HepG2 (cell line): ENCODE measurements around the gene CACNG7. TPM values are rescaled to one million over a fixed set of nuclear protein-coding genes. Genes with fewer than 3 reads are reported as not detected.

Experiments
- CCDC6 ChIP-seq: sonication (generic); formaldehyde crosslinking; IDR thresholded peaks from 2 replicates; pipeline ENCODE4 v1.8.1; 2022; ENCODE audit warnings: mild to moderate bottlenecking, missing genetic modification reagents, moderate library complexity
- DRAP1 ChIP-seq: IDR thresholded peaks from 2 replicates; pipeline ENCODE4 v1.6.1; 2016; ENCODE audit warnings: missing genetic modification reagents, missing compliant biosample characterization
- FOSL1 ChIP-seq: sonication (generic); formaldehyde crosslinking; IDR thresholded peaks from 2 replicates; pipeline ENCODE4 v1.9.0; 2021; ENCODE audit warnings: missing genetic modification reagents, borderline replicate concordance
- IRF2 ChIP-seq: IDR thresholded peaks from 2 replicates; pipeline ENCODE4 v1.6.1; 2018; ENCODE audit warnings: missing genetic modification reagents, missing compliant biosample characterization
- JUND ChIP-seq: sonication (generic); formaldehyde crosslinking; IDR thresholded peaks from 2 replicates; pipeline ENCODE4 v1.8.0; 2022; ENCODE audit warnings: mild to moderate bottlenecking, missing genetic modification reagents
- KDM6A ChIP-seq: IDR thresholded peaks from 2 replicates; pipeline ENCODE4 v1.6.1; 2016; ENCODE audit warnings: low read depth
- KLF6 ChIP-seq: IDR thresholded peaks from 2 replicates; pipeline ENCODE4 v1.8.0; 2016; ENCODE audit warnings: missing biosample characterization, missing genetic modification reagents
- MATR3 ChIP-seq: sonication (generic); formaldehyde crosslinking; IDR thresholded peaks from 2 replicates; pipeline ENCODE4 v1.4.0; 2020; ENCODE audit warnings: missing genetic modification reagents
- RCOR2 ChIP-seq: IDR thresholded peaks from 2 replicates; pipeline ENCODE4 v1.6.1; 2016; ENCODE audit warnings: missing biosample characterization, missing genetic modification reagents
- REST ChIP-seq, 2 experiments: IDR thresholded peaks; 2 replicates each; pipeline ENCODE4 v1.6.1; 2011 to 2012; ENCODE audit warnings: low read length in 2 of 2, borderline replicate concordance in 1 of 2, low read depth in 1 of 2, mild to moderate bottlenecking in 1 of 2, moderate library complexity in 1 of 2
- SMC3 ChIP-seq: IDR thresholded peaks from 2 replicates; pipeline ENCODE4 v1.6.1; 2011; ENCODE audit warnings: low read length, improper control_type of control experiment
- ZNF17 ChIP-seq: sonication (generic); formaldehyde crosslinking; IDR thresholded peaks from 2 replicates; pipeline ENCODE4 v1.5.0; 2020; ENCODE audit warnings: mild to moderate bottlenecking, missing genetic modification reagents
- ZNF331 ChIP-seq: sonication (generic); formaldehyde crosslinking; IDR thresholded peaks from 2 replicates; pipeline ENCODE4 v1.4.0; 2020; ENCODE audit warnings: missing genetic modification reagents
- ZNF543 ChIP-seq: sonication (generic); formaldehyde crosslinking; IDR thresholded peaks from 2 replicates; pipeline ENCODE4 v1.4.0; 2020; ENCODE audit warnings: mild to moderate bottlenecking, missing genetic modification reagents
- ZNF652 ChIP-seq: IDR thresholded peaks from 2 replicates; pipeline ENCODE4 v1.6.1; 2016; ENCODE audit warnings: low read depth, borderline replicate concordance
- ZNF709 ChIP-seq: sonication (generic); formaldehyde crosslinking; IDR thresholded peaks from 2 replicates; pipeline ENCODE4 v1.5.0; 2020; ENCODE audit warnings: mild to moderate bottlenecking, missing genetic modification reagents
- ZNF782 ChIP-seq: sonication (generic); formaldehyde crosslinking; IDR thresholded peaks from 2 replicates; pipeline ENCODE4 v1.4.0; 2020; ENCODE audit warnings: missing genetic modification reagents, mild to moderate bottlenecking, borderline replicate concordance
- polyA plus RNA-seq, 8 experiments: library from polyadenylated mRNA; depleted of rRNA in 3 of 8; stranded (reverse) in 7 of 8; unstranded in 1 of 8; fragments of >200 nt; fragmentation: Illumina TruSeq in 4 of 8; extraction: Trizol in 4 of 8; gene quantifications; 2 replicates each; pipeline versions ENCODE4 v1.2.1 to v1.2.3, GENCODE V29; 2011 to 2016; ENCODE audit warnings: low read depth in 4 of 8, missing spikeins in 1 of 8, mixed read lengths in 1 of 8; ENCODE audit not compliant: insufficient read depth in 1 of 8
- total RNA-seq, 5 experiments: library from RNA; depleted of rRNA; stranded (reverse); fragments of >200 nt; fragmentation: Illumina TruSeq; extraction: Trizol; gene quantifications; 2 replicates each; pipeline ENCODE4 v1.2.3, GENCODE V29; 2016; ENCODE audit warnings: low read depth in 1 of 5
- TF ChIP-seq, protein P1 (sequence below): sonication (generic); formaldehyde crosslinking; IDR thresholded peaks from 2 replicates; pipeline ENCODE4 v1.5.0; 2020; ENCODE audit warnings: mild to moderate bottlenecking, missing genetic modification reagents
- TF ChIP-seq, protein P2 (sequence below): sonication (generic); formaldehyde crosslinking; IDR thresholded peaks from 2 replicates; pipeline ENCODE4 v1.4.0; 2020; ENCODE audit warnings: missing genetic modification reagents
- TF ChIP-seq, protein P3 (sequence below): sonication (generic); formaldehyde crosslinking; conservative IDR thresholded peaks from 2 replicates; pipeline ENCODE4 v1.5.0; 2020; ENCODE audit warnings: missing genetic modification reagents
- TF ChIP-seq, protein P4 (sequence below): sonication (generic); formaldehyde crosslinking; IDR thresholded peaks from 2 replicates; pipeline ENCODE4 v1.4.0; 2020; ENCODE audit warnings: missing genetic modification reagents, borderline replicate concordance

The CACNG7 gene
- total and polyA plus RNA-seq, 2 of the 13 experiments (the other 11 are each of a cell fraction or from before 2014, with no cell fraction given), result not detected

DNA sequence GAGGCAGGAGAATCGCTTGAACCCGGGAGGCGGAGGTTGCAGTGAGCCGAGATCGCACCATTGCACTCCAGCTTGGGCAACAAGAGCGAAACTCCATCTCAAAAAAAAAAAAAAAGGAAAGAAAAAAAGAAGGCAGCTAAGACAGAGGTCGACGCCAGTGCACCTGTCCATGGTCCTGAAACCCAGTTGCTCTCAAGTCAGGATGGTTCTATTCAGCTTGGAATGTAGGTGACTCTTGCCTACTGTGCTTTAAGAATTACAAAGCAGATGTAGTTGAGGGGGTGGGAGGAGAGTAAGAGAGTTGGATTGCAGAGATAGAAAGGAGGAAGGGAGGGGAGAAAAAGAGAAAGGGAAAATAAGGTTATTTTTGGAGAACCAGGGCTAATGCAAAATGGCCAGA, 18.7 kb downstream of the CACNG7 start (continued):
- TF ChIP-seq DRAP1 (no peak), REST (IDR thresholded peaks at IDR 0.05; ENCODE audit: borderline replicate concordance in 1 of 2, low read depth in 1 of 2, low read length in 2 of 2) (peak; percentile 73 to 93), MATR3 (no peak), KDM6A (no peak), JUND (CRISPR knock-in tag) (no peak), RCOR2 (no peak), CCDC6 (CRISPR knock-in tag) (no peak), ZNF331 (CRISPR knock-in tag) (peak; percentile 61; the same call in 1 of the 2 replicates), ZNF652 (CRISPR knock-in tag) (no peak), ZNF709 (CRISPR knock-in tag) (no peak), ZNF17 (CRISPR knock-in tag) (no peak), ZNF543 (no peak), KLF6 (CRISPR knock-in tag) (peak; percentile 89), SMC3 (no peak), FOSL1 (CRISPR knock-in tag) (no peak), IRF2 (CRISPR knock-in tag) (no peak), ZNF782 (no peak)
- TF ChIP-seq, protein P1, sequence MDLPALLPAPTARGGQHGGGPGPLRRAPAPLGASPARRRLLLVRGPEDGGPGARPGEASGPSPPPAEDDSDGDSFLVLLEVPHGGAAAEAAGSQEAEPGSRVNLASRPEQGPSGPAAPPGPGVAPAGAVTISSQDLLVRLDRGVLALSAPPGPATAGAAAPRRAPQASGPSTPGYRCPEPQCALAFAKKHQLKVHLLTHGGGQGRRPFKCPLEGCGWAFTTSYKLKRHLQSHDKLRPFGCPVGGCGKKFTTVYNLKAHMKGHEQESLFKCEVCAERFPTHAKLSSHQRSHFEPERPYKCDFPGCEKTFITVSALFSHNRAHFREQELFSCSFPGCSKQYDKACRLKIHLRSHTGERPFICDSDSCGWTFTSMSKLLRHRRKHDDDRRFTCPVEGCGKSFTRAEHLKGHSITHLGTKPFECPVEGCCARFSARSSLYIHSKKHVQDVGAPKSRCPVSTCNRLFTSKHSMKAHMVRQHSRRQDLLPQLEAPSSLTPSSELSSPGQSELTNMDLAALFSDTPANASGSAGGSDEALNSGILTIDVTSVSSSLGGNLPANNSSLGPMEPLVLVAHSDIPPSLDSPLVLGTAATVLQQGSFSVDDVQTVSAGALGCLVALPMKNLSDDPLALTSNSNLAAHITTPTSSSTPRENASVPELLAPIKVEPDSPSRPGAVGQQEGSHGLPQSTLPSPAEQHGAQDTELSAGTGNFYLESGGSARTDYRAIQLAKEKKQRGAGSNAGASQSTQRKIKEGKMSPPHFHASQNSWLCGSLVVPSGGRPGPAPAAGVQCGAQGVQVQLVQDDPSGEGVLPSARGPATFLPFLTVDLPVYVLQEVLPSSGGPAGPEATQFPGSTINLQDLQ (CRISPR knock-in tag), result no peak
- TF ChIP-seq, protein P2, sequence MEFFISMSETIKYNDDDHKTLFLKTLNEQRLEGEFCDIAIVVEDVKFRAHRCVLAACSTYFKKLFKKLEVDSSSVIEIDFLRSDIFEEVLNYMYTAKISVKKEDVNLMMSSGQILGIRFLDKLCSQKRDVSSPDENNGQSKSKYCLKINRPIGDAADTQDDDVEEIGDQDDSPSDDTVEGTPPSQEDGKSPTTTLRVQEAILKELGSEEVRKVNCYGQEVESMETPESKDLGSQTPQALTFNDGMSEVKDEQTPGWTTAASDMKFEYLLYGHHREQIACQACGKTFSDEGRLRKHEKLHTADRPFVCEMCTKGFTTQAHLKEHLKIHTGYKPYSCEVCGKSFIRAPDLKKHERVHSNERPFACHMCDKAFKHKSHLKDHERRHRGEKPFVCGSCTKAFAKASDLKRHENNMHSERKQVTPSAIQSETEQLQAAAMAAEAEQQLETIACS (CRISPR knock-in tag), result no peak
- TF ChIP-seq, protein P3, sequence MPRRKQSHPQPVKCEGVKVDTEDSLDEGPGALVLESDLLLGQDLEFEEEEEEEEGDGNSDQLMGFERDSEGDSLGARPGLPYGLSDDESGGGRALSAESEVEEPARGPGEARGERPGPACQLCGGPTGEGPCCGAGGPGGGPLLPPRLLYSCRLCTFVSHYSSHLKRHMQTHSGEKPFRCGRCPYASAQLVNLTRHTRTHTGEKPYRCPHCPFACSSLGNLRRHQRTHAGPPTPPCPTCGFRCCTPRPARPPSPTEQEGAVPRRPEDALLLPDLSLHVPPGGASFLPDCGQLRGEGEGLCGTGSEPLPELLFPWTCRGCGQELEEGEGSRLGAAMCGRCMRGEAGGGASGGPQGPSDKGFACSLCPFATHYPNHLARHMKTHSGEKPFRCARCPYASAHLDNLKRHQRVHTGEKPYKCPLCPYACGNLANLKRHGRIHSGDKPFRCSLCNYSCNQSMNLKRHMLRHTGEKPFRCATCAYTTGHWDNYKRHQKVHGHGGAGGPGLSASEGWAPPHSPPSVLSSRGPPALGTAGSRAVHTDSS, result no peak
- TF ChIP-seq, protein P4, sequence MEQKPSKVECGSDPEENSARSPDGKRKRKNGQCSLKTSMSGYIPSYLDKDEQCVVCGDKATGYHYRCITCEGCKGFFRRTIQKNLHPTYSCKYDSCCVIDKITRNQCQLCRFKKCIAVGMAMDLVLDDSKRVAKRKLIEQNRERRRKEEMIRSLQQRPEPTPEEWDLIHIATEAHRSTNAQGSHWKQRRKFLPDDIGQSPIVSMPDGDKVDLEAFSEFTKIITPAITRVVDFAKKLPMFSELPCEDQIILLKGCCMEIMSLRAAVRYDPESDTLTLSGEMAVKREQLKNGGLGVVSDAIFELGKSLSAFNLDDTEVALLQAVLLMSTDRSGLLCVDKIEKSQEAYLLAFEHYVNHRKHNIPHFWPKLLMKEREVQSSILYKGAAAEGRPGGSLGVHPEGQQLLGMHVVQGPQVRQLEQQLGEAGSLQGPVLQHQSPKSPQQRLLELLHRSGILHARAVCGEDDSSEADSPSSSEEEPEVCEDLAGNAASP, result peak; percentile 47; the same call in 1 of the 2 replicates
